Endothelial cell of umbilical vein (primary cell): Measurements from ENCODE around the gene WASF2. TPM values are rescaled to one million over a fixed set of nuclear protein-coding genes. Genes with fewer than 3 reads are reported as not detected.

Source experiments
- BruUV-seq: library from RNA; stranded (reverse); fragments of 400-500 nt; replicated peaks from 2 replicates; lab custom pipeline; 2021; lab: Mats Ljungman, UMichigan
- CTCF ChIA-PET: fragments of 300-600, 350-600 bp; sonication (Branson Sonifier 250); formaldehyde crosslinking; loops from one replicate; lab custom pipeline; 2021; ENCODE audit warnings: antibody characterized with exemption, inconsistent platforms; lab: Charles Lee
- POLR2A ChIA-PET: fragments of 300-600, 350-600 bp; sonication (Branson Sonifier 250); formaldehyde crosslinking; loops from one replicate; lab custom pipeline; 2021; ENCODE audit warnings: antibody characterized with exemption, inconsistent platforms; lab: Charles Lee
- DNase-seq: peaks from one replicate; pipeline ENCODE4 v3.0.0-alpha.2; 2011; ENCODE audit warnings: low read depth, low spot score
- FAIRE-seq: peaks from 2 replicates; lab custom pipeline; 2011; peaks lifted over from hg19 to GRCh38; lab: Jason Lieb, UNC
- H2AFZ ChIP-seq: 2 replicates; pipeline ENCODE4 v1.6.0; 2012; ENCODE audit warnings: low read depth, low read length, control low read depth, inconsistent platforms
- H3K27ac ChIP-seq: 2 replicates; pipeline ENCODE4 v1.5.1; 2011; ENCODE audit warnings: low read depth, mild to moderate bottlenecking, control low read depth, low read length, moderate library complexity; ENCODE audit not compliant: insufficient read depth
- H3K27me3 ChIP-seq, 2 experiments: 2 replicates each; pipeline versions ENCODE4 v1.6.0 to v1.6.1; 2011; ENCODE audit warnings: low read length in 2 of 2, mixed read lengths in 1 of 2; ENCODE audit not compliant: control insufficient read depth in 2 of 2, insufficient read depth in 2 of 2
- H3K36me3 ChIP-seq, 2 experiments: 2 replicates in 1 of 2; 3 replicates in 1 of 2; pipeline ENCODE4 v1.5.1; 2011; ENCODE audit warnings: low read length in 2 of 2, mild to moderate bottlenecking in 1 of 2, moderate library complexity in 1 of 2; ENCODE audit not compliant: control insufficient read depth in 2 of 2, insufficient read depth in 2 of 2; ENCODE audit errors: extremely low read depth in 1 of 2
- H3K4me1 ChIP-seq: 3 replicates; pipeline ENCODE4 v1.5.1; 2011; ENCODE audit warnings: mild to moderate bottlenecking, low read length; ENCODE audit not compliant: control insufficient read depth, insufficient read depth; ENCODE audit errors: extremely low read depth
- H3K4me2 ChIP-seq: 2 replicates; pipeline ENCODE4 v1.6.1; 2011; ENCODE audit warnings: low read length, control low read depth, mixed read lengths; ENCODE audit not compliant: insufficient read depth
- H3K4me3 ChIP-seq, 3 experiments: fragments of 200-600 bp in 1 of 3; sonication (generic), shearing (Covaris generic) in 1 of 3; replicated peaks in 1 of 3; 2 replicates each; pipeline ENCODE4 v1.5.1; 2011 to 2016; ENCODE audit warnings: control low read depth in 3 of 3, low read length in 3 of 3, mild to moderate bottlenecking in 2 of 3, inconsistent platforms in 1 of 3, low read depth in 1 of 3, moderate library complexity in 1 of 3; ENCODE audit not compliant: insufficient read depth in 1 of 3
- H3K79me2 ChIP-seq: 2 replicates; pipeline ENCODE4 v1.6.0; 2012; ENCODE audit warnings: low read length, inconsistent platforms; ENCODE audit not compliant: control insufficient read depth, insufficient read depth
- H3K9ac ChIP-seq: replicated peaks from 2 replicates; pipeline ENCODE3; 2011; ENCODE audit warnings: low read length, control low read depth; ENCODE audit not compliant: insufficient read depth; ENCODE audit errors: extremely low read depth
- H3K9me1 ChIP-seq: replicated peaks from 3 replicates; pipeline ENCODE4 v1.6.0; 2011; ENCODE audit warnings: mild to moderate bottlenecking, low read length; ENCODE audit not compliant: control insufficient read depth, insufficient read depth; ENCODE audit errors: extremely low read depth
- H3K9me3 ChIP-seq: replicated peaks from 2 replicates; pipeline ENCODE4 v1.5.1; 2012; ENCODE audit warnings: low read length, inconsistent platforms; ENCODE audit not compliant: control insufficient read depth, insufficient read depth
- H4K20me1 ChIP-seq: replicated peaks from 2 replicates; pipeline ENCODE3; 2011; ENCODE audit warnings: mild to moderate bottlenecking, low read length; ENCODE audit not compliant: control insufficient read depth, insufficient read depth; ENCODE audit errors: extremely low read depth
- CTCF ChIP-seq, 2 donors: IDR thresholded peaks; 1 replicate in 1 of 2; 2 replicates in 1 of 2; pipeline ENCODE4 v1.5.1; 2011; ENCODE audit warnings: low read length in 2 of 2, mild to moderate bottlenecking in 2 of 2, moderate library complexity in 2 of 2, control low read depth in 1 of 2, inconsistent platforms in 1 of 2, low read depth in 1 of 2; ENCODE audit not compliant: insufficient read depth in 1 of 2; ENCODE audit errors: extremely low read depth in 1 of 2
- EZH2 ChIP-seq: IDR thresholded peaks from 2 replicates; pipeline ENCODE4 v1.6.1; 2012; ENCODE audit warnings: borderline replicate concordance, low read depth, mild to moderate bottlenecking, moderate library complexity, low read length, inconsistent platforms; ENCODE audit not compliant: severe bottlenecking
- FOS ChIP-seq: IDR thresholded peaks from 2 replicates; pipeline ENCODE4 v1.6.1; 2011; ENCODE audit warnings: mild to moderate bottlenecking, low read length, moderate library complexity, borderline replicate concordance; ENCODE audit not compliant: insufficient read depth
- GATA2 ChIP-seq: IDR thresholded peaks from 2 replicates; pipeline ENCODE4 v1.7.0; 2011; ENCODE audit warnings: low read depth, mild to moderate bottlenecking, moderate library complexity, mixed read lengths, low read length; ENCODE audit not compliant: insufficient read length, insufficient read depth
- JUN ChIP-seq: IDR thresholded peaks from 2 replicates; pipeline ENCODE4 v1.6.1; 2011; ENCODE audit warnings: borderline replicate concordance, low read depth; ENCODE audit not compliant: insufficient read length, insufficient read depth
- MAX ChIP-seq: IDR thresholded peaks from 2 replicates; pipeline ENCODE4 v1.6.1; 2011; ENCODE audit not compliant: insufficient read depth, insufficient read length
- MYC ChIP-seq: IDR thresholded peaks from one replicate; pipeline ENCODE4 v1.6.1; 2011; ENCODE audit warnings: mild to moderate bottlenecking, low read depth, low read length
- POLR2A ChIP-seq: IDR thresholded peaks from 2 replicates; pipeline ENCODE4 v1.6.1; 2012; ENCODE audit warnings: low read depth, mild to moderate bottlenecking, control low read depth, low read length
- POLR2AphosphoS5 ChIP-seq: IDR thresholded peaks from 2 replicates; pipeline ENCODE4 v1.6.1; 2012; ENCODE audit warnings: low read depth, mild to moderate bottlenecking, control low read depth, low read length, moderate library complexity; ENCODE audit not compliant: insufficient read depth
- dilution Hi-C: fragments of 300-500 bp; cut with MboI; formaldehyde crosslinking; loops from one replicate; pipeline ENCODE4 v1.15.0; 2019; ENCODE audit warnings: low sequenced_read_pairs; ENCODE audit not compliant: extremely low pct_ligation_motif_present
- intact Hi-C: fragments of 100-400 bp; cut with micrococcal nuclease; formaldehyde crosslinking; loops from one replicate; pipeline ENCODE4 v1.10.0; 2022
- polyA plus RNA-seq, 4 experiments: library from polyadenylated mRNA; depleted of rRNA in 3 of 4; stranded (reverse) in 3 of 4; unstranded in 1 of 4; fragments of >200 nt; gene quantifications; 2 replicates each; pipeline versions ENCODE4 v1.2.1 to v1.2.3, GENCODE V29; 2011 to 2012; ENCODE audit warnings: missing spikeins in 1 of 4
- total RNA-seq: library from RNA; stranded (reverse); gene quantifications from 2 replicates; pipeline ENCODE4 v1.2.3, GENCODE V29; 2021

Gene WASF2
- total and polyA plus RNA-seq, 2 donors (not counting 3 experiments of a cell fraction or from before 2014, with no cell fraction given), result 76.9 to 172 TPM

- FAIRE-seq (no peak), DNase-seq (no peak)
- Histone ChIP-seq H2AFZ (no peak overlapping the region), H3K27me3 (no peaks in the 10 kb centered on the region), H3K9me3 (no peaks in the 10 kb centered on the region), H3K4me1 (peaks cover 10% of the 10 kb centered on the region), H3K9ac (no peak overlapping the region), H3K4me2 (no peak overlapping the region), H3K36me3 (peaks cover 0 to 4% of the 10 kb centered on the region in 2 experiments), H3K27ac (no peak overlapping the region), H3K79me2 (peaks cover 89% of the 10 kb centered on the region), H3K4me3 (no peak overlapping the region), H3K9me1 (no peaks in the 10 kb centered on the region), H4K20me1 (peaks cover 3% of the 10 kb centered on the region)
- TF ChIP-seq JUN (no peak), CTCF (IDR thresholded peaks at IDR 0.05; ENCODE audit: extremely low read depth in 1 of 2, insufficient read depth in 1 of 2, low read depth in 1 of 2, low read length in 2 of 2) (no peak), GATA2 (no peak), EZH2 (no peak), MYC (no peak), FOS (no peak), MAX (no peak), POLR2A (no peak), POLR2AphosphoS5 (no peak)
- POLR2A ChIA-PET, result no interaction called here
- dilution Hi-C loops, result no loop called here
- no TSS peak for BruUV-seq
- CTCF ChIA-PET, result interaction anchor here (1.1 kb wide), 1 partner anchor 67 kb away, joined by 3 read pairs; no protein-coding TSS in a partner anchor
- intact Hi-C loops, result no loop called here
These were observed 6.3 kb downstream of the WASF2 start for GRCh38 chr1:27483659-27484058.
